HepG2 (cell line): ENCODE data around the gene TCF20. TPM values are rescaled to one million over a fixed set of nuclear protein-coding genes. Genes with fewer than 3 reads are reported as not detected.
A peak's percentile ranks its signal among the peaks of the same experiment; 100 is the strongest.

Source experiments
- ATAC-seq: fragments of 200-7000 bp; cut with Tn5 transposase; 3 replicates; pipeline ENCODE4 v1.9.1; 2020; ENCODE audit warnings: mild to moderate bottlenecking, moderate library complexity
- BruUV-seq: library from RNA; stranded (reverse); fragments of 400-500 nt; replicated peaks from 2 replicates; lab custom pipeline; 2021; lab: Mats Ljungman, UMichigan
- CTCF ChIA-PET: fragments of 300-600 bp; formaldehyde crosslinking; extraction: SDS; loops from one replicate; lab custom pipeline; 2021; ENCODE audit warnings: low total read pairs, inconsistent platforms, low intra/inter-chr PET ratio; lab: Yijun Ruan, JAX
- POLR2A ChIA-PET: fragments of 350-600 bp; sonication (Branson Sonifier 250); formaldehyde crosslinking; loops from one replicate; lab custom pipeline; 2020; ENCODE audit warnings: antibody characterized with exemption, inconsistent platforms; lab: Yijun Ruan, JAX
- DNase-seq: peaks from one replicate; pipeline ENCODE4 v3.0.0-alpha.2; 2015; ENCODE audit warnings: low spot score
- FAIRE-seq: peaks from 3 replicates; lab custom pipeline; 2011; peaks lifted over from hg19 to GRCh38; lab: Jason Lieb, UNC
- H2AFZ ChIP-seq: one replicate; pipeline ENCODE4 v1.6.1; 2011; ENCODE audit warnings: low read length, inconsistent platforms
- H3K27ac ChIP-seq: fragments of 300-600 bp; 3 replicates; pipeline ENCODE4 v1.8.0; 2011; ENCODE audit warnings: mixed run types, mild to moderate bottlenecking, mixed read lengths, low read length, inconsistent platforms; ENCODE audit not compliant: insufficient read depth; ENCODE audit errors: extremely low read length
- H3K27me3 ChIP-seq, 2 experiments: fragments of 200-600 bp in 1 of 2; 2 replicates in 1 of 2; 3 replicates in 1 of 2; pipeline versions ENCODE4 v1.6.0 to v1.8.0; 2011; ENCODE audit warnings: low read length in 2 of 2, mild to moderate bottlenecking in 2 of 2, moderate library complexity in 2 of 2, inconsistent platforms in 1 of 2; ENCODE audit not compliant: insufficient read depth in 2 of 2, control insufficient read depth in 1 of 2
- H3K36me3 ChIP-seq, 2 experiments: fragments of 200-600 bp in 1 of 2; replicated peaks in 1 of 2; 2 replicates in 1 of 2; 3 replicates in 1 of 2; pipeline versions ENCODE4 v1.5.1 to v1.8.0; 2011; ENCODE audit warnings: low read length in 2 of 2, inconsistent platforms in 1 of 2; ENCODE audit not compliant: insufficient read depth in 2 of 2, control insufficient read depth in 1 of 2
- H3K4me1 ChIP-seq: 2 replicates; pipeline ENCODE4 v1.5.1; 2012; ENCODE audit warnings: low read length, inconsistent platforms; ENCODE audit not compliant: insufficient read depth
- H3K4me2 ChIP-seq: 2 replicates; pipeline ENCODE4 v1.6.0; 2011; ENCODE audit warnings: low read depth, low read length, inconsistent platforms
- H3K4me3 ChIP-seq, 3 experiments: fragments of 200-600 bp in 1 of 3; sonication (generic), shearing (Covaris generic) in 1 of 3; replicated peaks in 1 of 3; 2 replicates each; pipeline ENCODE4 v1.5.1; 2011 to 2016; ENCODE audit warnings: low read length in 3 of 3, inconsistent platforms in 2 of 3, low read depth in 2 of 3, mild to moderate bottlenecking in 2 of 3, control low read depth in 1 of 3, mixed read lengths in 1 of 3; ENCODE audit not compliant: insufficient read depth in 1 of 3
- H3K79me2 ChIP-seq: one replicate; pipeline ENCODE4 v1.6.1; 2011; ENCODE audit warnings: low read length, inconsistent platforms; ENCODE audit not compliant: insufficient read depth
- H3K9ac ChIP-seq: 2 replicates; pipeline ENCODE4 v1.6.0; 2011; ENCODE audit warnings: mild to moderate bottlenecking, low read depth, low read length, inconsistent platforms; ENCODE audit not compliant: insufficient read depth
- H3K9me3 ChIP-seq: 2 replicates; pipeline ENCODE4 v1.5.1; 2012; ENCODE audit warnings: mild to moderate bottlenecking, low read length
- H4K20me1 ChIP-seq: 2 replicates; pipeline ENCODE4 v1.6.0; 2011; ENCODE audit warnings: inconsistent platforms, mild to moderate bottlenecking, low read length, moderate library complexity; ENCODE audit not compliant: insufficient read depth
- ATAD3A ChIP-seq: sonication (generic); formaldehyde crosslinking; IDR thresholded peaks from 2 replicates; pipeline ENCODE4 v1.4.0; 2020; ENCODE audit warnings: missing genetic modification reagents
- FOXO1 ChIP-seq: sonication (generic); formaldehyde crosslinking; IDR thresholded peaks from 2 replicates; pipeline ENCODE4 v1.4.0; 2020; ENCODE audit warnings: missing genetic modification reagents
- ISX ChIP-seq: sonication (generic); formaldehyde crosslinking; conservative IDR thresholded peaks from 2 replicates; pipeline ENCODE4 v1.5.0; 2020; ENCODE audit warnings: missing genetic modification reagents
- KAT2B ChIP-seq: fragments of 150-350 bp; IDR thresholded peaks from 2 replicates; pipeline ENCODE4 v1.6.1; 2014; ENCODE audit warnings: low read depth, low read length, borderline replicate concordance
- SIX1 ChIP-seq: sonication (generic); formaldehyde crosslinking; IDR thresholded peaks from 2 replicates; pipeline ENCODE4 v1.4.0; 2020; ENCODE audit warnings: missing genetic modification reagents, borderline replicate concordance
- SMC3 ChIP-seq: IDR thresholded peaks from 2 replicates; pipeline ENCODE4 v1.6.1; 2011; ENCODE audit warnings: low read length, improper control_type of control experiment
- ZBTB20 ChIP-seq: sonication (generic); formaldehyde crosslinking; IDR thresholded peaks from 2 replicates; pipeline ENCODE4 v1.8.1; 2023; ENCODE audit warnings: missing genetic modification reagents, low read depth, mild to moderate bottlenecking, borderline replicate concordance
- ZNF17 ChIP-seq: sonication (generic); formaldehyde crosslinking; IDR thresholded peaks from 2 replicates; pipeline ENCODE4 v1.5.0; 2020; ENCODE audit warnings: mild to moderate bottlenecking, missing genetic modification reagents
- ZNF550 ChIP-seq: sonication (generic); formaldehyde crosslinking; IDR thresholded peaks from 2 replicates; pipeline ENCODE4 v1.4.0; 2020; ENCODE audit warnings: mild to moderate bottlenecking, missing genetic modification reagents, borderline replicate concordance
- ZNF556 ChIP-seq: sonication (generic); formaldehyde crosslinking; IDR thresholded peaks from 2 replicates; pipeline ENCODE4 v1.4.0; 2020; ENCODE audit warnings: mild to moderate bottlenecking, missing genetic modification reagents, borderline replicate concordance
- ZNF672 ChIP-seq: sonication (generic); formaldehyde crosslinking; IDR thresholded peaks from 2 replicates; pipeline ENCODE4 v1.8.1; 2022; ENCODE audit warnings: missing genetic modification reagents
- ZNF724P ChIP-seq: sonication (generic); formaldehyde crosslinking; IDR thresholded peaks from 2 replicates; pipeline ENCODE4 v1.8.0; 2022; ENCODE audit warnings: missing genetic modification reagents, borderline replicate concordance
- ZNF816 ChIP-seq: sonication (generic); formaldehyde crosslinking; IDR thresholded peaks from 2 replicates; pipeline ENCODE4 v1.8.0; 2022; ENCODE audit warnings: missing genetic modification reagents, mild to moderate bottlenecking, borderline replicate concordance
- ZNF883 ChIP-seq: sonication (generic); formaldehyde crosslinking; IDR thresholded peaks from 2 replicates; pipeline ENCODE4 v1.5.1; 2020; ENCODE audit warnings: mild to moderate bottlenecking, missing genetic modification reagents; ENCODE audit errors: not compliant biosample characterization
- WGBS: methylation state at CpG from one replicate; pipeline ENCODE4 v1.1.6; 2017; ENCODE audit warnings: low lambda C conversion rate; 5-methylcytosine and 5-hydroxymethylcytosine counted together
- in situ Hi-C: cut with HindIII; loops from 2 replicates; pipeline ENCODE4 v1.10.0; 2017; ENCODE audit warnings: low pct_unique_long_range_greater_than_20kb; ENCODE audit not compliant: extremely low pct_ligation_motif_present
- intact Hi-C: fragments of 100-400 bp; cut with micrococcal nuclease; formaldehyde crosslinking; loops from one replicate; pipeline ENCODE4 v1.10.0; 2022; ENCODE audit not compliant: unreplicated experiment
- polyA plus RNA-seq, 8 experiments: library from polyadenylated mRNA; depleted of rRNA in 3 of 8; stranded (reverse) in 7 of 8; unstranded in 1 of 8; fragments of >200 nt; fragmentation: Illumina TruSeq in 4 of 8; extraction: Trizol in 4 of 8; gene quantifications; 2 replicates each; pipeline versions ENCODE4 v1.2.1 to v1.2.3, GENCODE V29; 2011 to 2016; ENCODE audit warnings: low read depth in 4 of 8, missing spikeins in 1 of 8, mixed read lengths in 1 of 8; ENCODE audit not compliant: insufficient read depth in 1 of 8
- total RNA-seq, 5 experiments: library from RNA; depleted of rRNA; stranded (reverse); fragments of >200 nt; fragmentation: Illumina TruSeq; extraction: Trizol; gene quantifications; 2 replicates each; pipeline ENCODE4 v1.2.3, GENCODE V29; 2016; ENCODE audit warnings: low read depth in 1 of 5
- TF ChIP-seq, protein P1 (sequence below): sonication (generic); formaldehyde crosslinking; IDR thresholded peaks from 2 replicates; pipeline ENCODE4 v1.5.0; 2020; ENCODE audit warnings: mild to moderate bottlenecking, missing genetic modification reagents, moderate library complexity
- TF ChIP-seq, protein P2 (sequence below): sonication (generic); formaldehyde crosslinking; conservative IDR thresholded peaks from 2 replicates; pipeline ENCODE4 v1.4.0; 2020; ENCODE audit warnings: mild to moderate bottlenecking, missing genetic modification reagents, moderate library complexity
- TF ChIP-seq, protein P3 (sequence below): sonication (generic); formaldehyde crosslinking; IDR thresholded peaks from 2 replicates; pipeline ENCODE4 v1.5.0; 2020; ENCODE audit warnings: missing genetic modification reagents, mild to moderate bottlenecking, borderline replicate concordance
- TF ChIP-seq, protein P4 (sequence below): sonication (generic); formaldehyde crosslinking; conservative IDR thresholded peaks from 2 replicates; pipeline ENCODE4 v1.5.0; 2020; ENCODE audit warnings: missing genetic modification reagents

The TCF20 gene
- total and polyA plus RNA-seq, 2 of the 13 experiments (the other 11 are each of a cell fraction or from before 2014, with no cell fraction given): 12.8 to 23.7 TPM

DNA sequence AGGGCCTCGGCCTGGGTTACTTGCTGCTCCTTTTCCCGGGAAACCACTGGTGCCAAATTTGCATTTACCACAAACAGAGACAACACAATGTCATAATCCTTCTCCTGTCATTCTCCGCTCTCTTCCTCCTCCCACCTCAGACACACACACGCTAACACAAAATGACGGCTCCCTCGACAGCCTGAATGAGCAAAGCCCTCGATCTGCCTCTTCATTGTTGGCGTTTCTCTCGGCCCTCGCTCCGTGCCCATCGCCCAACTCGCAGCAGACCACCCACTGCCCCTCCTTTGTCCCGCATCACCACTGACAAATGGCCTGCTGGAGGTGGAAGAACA lies 12.5 kb upstream of the TCF20 start:
- peak overlapping the region; percentile 82 for H2AFZ ChIP-seq
- in situ Hi-C loops: no loop called here
- peak overlapping the region; percentile 55 to 71 (median 58) for H3K4me3 ChIP-seq
- no peak for DNase-seq
- peaks cover 4 to 31% of the 10 kb centered on the region in 2 experiments; a peak in 4 of 5 replicates for H3K27me3 ChIP-seq
- TF ChIP-seq, protein P1, sequence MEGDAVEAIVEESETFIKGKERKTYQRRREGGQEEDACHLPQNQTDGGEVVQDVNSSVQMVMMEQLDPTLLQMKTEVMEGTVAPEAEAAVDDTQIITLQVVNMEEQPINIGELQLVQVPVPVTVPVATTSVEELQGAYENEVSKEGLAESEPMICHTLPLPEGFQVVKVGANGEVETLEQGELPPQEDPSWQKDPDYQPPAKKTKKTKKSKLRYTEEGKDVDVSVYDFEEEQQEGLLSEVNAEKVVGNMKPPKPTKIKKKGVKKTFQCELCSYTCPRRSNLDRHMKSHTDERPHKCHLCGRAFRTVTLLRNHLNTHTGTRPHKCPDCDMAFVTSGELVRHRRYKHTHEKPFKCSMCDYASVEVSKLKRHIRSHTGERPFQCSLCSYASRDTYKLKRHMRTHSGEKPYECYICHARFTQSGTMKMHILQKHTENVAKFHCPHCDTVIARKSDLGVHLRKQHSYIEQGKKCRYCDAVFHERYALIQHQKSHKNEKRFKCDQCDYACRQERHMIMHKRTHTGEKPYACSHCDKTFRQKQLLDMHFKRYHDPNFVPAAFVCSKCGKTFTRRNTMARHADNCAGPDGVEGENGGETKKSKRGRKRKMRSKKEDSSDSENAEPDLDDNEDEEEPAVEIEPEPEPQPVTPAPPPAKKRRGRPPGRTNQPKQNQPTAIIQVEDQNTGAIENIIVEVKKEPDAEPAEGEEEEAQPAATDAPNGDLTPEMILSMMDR (CRISPR knock-in tag): no peak
- TF ChIP-seq FOXO1 (CRISPR knock-in tag) (no peak), SIX1 (no peak), ZNF724P (CRISPR knock-in tag) (no peak), ATAD3A (CRISPR knock-in tag) (no peak), ZNF672 (CRISPR knock-in tag) (no peak), ZNF17 (CRISPR knock-in tag) (no peak), ZNF556 (CRISPR knock-in tag) (no peak), ZNF816 (CRISPR knock-in tag) (no peak), ISX (CRISPR knock-in tag) (no peak), SMC3 (no peak), ZNF550 (CRISPR knock-in tag) (no peak), ZNF883 (no peak), KAT2B (no peak), ZBTB20 (CRISPR knock-in tag) (no peak)
- TF ChIP-seq, protein P2, sequence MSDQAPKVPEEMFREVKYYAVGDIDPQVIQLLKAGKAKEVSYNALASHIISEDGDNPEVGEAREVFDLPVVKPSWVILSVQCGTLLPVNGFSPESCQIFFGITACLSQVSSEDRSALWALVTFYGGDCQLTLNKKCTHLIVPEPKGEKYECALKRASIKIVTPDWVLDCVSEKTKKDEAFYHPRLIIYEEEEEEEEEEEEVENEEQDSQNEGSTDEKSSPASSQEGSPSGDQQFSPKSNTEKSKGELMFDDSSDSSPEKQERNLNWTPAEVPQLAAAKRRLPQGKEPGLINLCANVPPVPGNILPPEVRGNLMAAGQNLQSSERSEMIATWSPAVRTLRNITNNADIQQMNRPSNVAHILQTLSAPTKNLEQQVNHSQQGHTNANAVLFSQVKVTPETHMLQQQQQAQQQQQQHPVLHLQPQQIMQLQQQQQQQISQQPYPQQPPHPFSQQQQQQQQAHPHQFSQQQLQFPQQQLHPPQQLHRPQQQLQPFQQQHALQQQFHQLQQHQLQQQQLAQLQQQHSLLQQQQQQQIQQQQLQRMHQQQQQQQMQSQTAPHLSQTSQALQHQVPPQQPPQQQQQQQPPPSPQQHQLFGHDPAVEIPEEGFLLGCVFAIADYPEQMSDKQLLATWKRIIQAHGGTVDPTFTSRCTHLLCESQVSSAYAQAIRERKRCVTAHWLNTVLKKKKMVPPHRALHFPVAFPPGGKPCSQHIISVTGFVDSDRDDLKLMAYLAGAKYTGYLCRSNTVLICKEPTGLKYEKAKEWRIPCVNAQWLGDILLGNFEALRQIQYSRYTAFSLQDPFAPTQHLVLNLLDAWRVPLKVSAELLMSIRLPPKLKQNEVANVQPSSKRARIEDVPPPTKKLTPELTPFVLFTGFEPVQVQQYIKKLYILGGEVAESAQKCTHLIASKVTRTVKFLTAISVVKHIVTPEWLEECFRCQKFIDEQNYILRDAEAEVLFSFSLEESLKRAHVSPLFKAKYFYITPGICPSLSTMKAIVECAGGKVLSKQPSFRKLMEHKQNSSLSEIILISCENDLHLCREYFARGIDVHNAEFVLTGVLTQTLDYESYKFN (CRISPR knock-in tag): no peak
- TF ChIP-seq, protein P3, sequence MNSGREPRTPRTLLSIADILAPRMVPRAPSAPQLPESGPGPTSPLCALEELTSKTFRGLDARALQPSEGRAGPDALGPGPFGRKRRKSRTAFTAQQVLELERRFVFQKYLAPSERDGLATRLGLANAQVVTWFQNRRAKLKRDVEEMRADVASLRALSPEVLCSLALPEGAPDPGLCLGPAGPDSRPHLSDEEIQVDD (CRISPR knock-in tag): no peak
- TF ChIP-seq, protein P4, sequence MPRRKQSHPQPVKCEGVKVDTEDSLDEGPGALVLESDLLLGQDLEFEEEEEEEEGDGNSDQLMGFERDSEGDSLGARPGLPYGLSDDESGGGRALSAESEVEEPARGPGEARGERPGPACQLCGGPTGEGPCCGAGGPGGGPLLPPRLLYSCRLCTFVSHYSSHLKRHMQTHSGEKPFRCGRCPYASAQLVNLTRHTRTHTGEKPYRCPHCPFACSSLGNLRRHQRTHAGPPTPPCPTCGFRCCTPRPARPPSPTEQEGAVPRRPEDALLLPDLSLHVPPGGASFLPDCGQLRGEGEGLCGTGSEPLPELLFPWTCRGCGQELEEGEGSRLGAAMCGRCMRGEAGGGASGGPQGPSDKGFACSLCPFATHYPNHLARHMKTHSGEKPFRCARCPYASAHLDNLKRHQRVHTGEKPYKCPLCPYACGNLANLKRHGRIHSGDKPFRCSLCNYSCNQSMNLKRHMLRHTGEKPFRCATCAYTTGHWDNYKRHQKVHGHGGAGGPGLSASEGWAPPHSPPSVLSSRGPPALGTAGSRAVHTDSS (CRISPR knock-in tag): no peak
- TF ChIP-seq, all 625 proteins: peak for 0
- peaks cover 27% of the 10 kb centered on the region for H3K4me1 ChIP-seq
- CTCF ChIA-PET: no interaction called here
- no peak for FAIRE-seq
- POLR2A ChIA-PET: interaction anchor here (0.8 to 1.2 kb wide), 2 partner anchors 10 to 21 kb away, joined by 3 read pairs; no protein-coding TSS in a partner anchor
- peak; percentile 8 for ATAC-seq
- no TSS peak for BruUV-seq
- H3K4me2 ChIP-seq: peak overlapping the region; percentile 100
- H3K9me3 ChIP-seq: no peaks in the 10 kb centered on the region
- H3K79me2 ChIP-seq: no peaks in the 10 kb centered on the region
- no peak overlapping the region; the same call in 1 of the 2 replicates for H3K9ac ChIP-seq
- no peaks in the 10 kb centered on the region for H3K36me3 ChIP-seq
- no peak overlapping the region for H3K27ac ChIP-seq
- intact Hi-C loops: loop anchor here (2.0 kb wide), 1 partner anchor 14 kb away; no protein-coding TSS in a partner anchor
- under 1% methylated on average over 13 of the region's 14 CpGs for WGBS
- H4K20me1 ChIP-seq: no peaks in the 10 kb centered on the region
